Measurements from ENCODE around the gene MNS1.
A peak's percentile ranks its signal among the peaks of the same experiment; 100 is the strongest.
"Not testable (repeated sequence)": the region's sequence is repeated elsewhere in the genome, so short reads cannot be mapped to it uniquely, and the experiment has no call there.

The MNS1 gene

GRCh38 chr15:56464893-56465520 lies at the start of gene MNS1:
Gene MNS1 (minus strand): TSS chr15:56465137. CDS start chr15:56464972, 165 bp downstream.
- Mint-ChIP-seq H3K9me3 (no peaks in the 10 kb centered on the region), H3K4me3 (peak within 1 kb of the TSS; percentile 86), H3K4me1 (ENCODE audit: low read depth) (peaks cover 22% of the 10 kb centered on the region), H3K27ac (peak within 1 kb of the TSS; percentile 73), H3K36me3 (ENCODE audit: low read depth) (no peaks in the 10 kb centered on the region), H3K27me3 (ENCODE audit: low read depth) (peaks cover 25% of the 10 kb centered on the region)

GRCh38 chr15:56496635-56497034 lies 31.7 kb upstream of the MNS1 start:
- H3K9me3 Mint-ChIP-seq: no peaks in the 10 kb centered on the region
- no peak overlapping the region for H3K27ac Mint-ChIP-seq
- H3K36me3 Mint-ChIP-seq (ENCODE audit: low read depth): no peaks in the 10 kb centered on the region
- H3K4me3 Mint-ChIP-seq: no peak overlapping the region
- peaks cover 22% of the 10 kb centered on the region for H3K27me3 Mint-ChIP-seq (ENCODE audit: low read depth)
- H3K4me1 Mint-ChIP-seq (ENCODE audit: low read depth): peaks cover 10% of the 10 kb centered on the region

- H3K4me3 Mint-ChIP-seq: no peak overlapping the region
- peaks cover 10% of the 10 kb centered on the region for H3K4me1 Mint-ChIP-seq (ENCODE audit: low read depth)
- H3K36me3 Mint-ChIP-seq (ENCODE audit: low read depth): no peaks in the 10 kb centered on the region
- H3K27ac Mint-ChIP-seq: no peak overlapping the region
- H3K9me3 Mint-ChIP-seq: no peaks in the 10 kb centered on the region
- H3K27me3 Mint-ChIP-seq (ENCODE audit: low read depth): peaks cover 11% of the 10 kb centered on the region
Measured at GRCh38 chr15:56495533-56495932, 30.6 kb upstream of the MNS1 start.

DNA sequence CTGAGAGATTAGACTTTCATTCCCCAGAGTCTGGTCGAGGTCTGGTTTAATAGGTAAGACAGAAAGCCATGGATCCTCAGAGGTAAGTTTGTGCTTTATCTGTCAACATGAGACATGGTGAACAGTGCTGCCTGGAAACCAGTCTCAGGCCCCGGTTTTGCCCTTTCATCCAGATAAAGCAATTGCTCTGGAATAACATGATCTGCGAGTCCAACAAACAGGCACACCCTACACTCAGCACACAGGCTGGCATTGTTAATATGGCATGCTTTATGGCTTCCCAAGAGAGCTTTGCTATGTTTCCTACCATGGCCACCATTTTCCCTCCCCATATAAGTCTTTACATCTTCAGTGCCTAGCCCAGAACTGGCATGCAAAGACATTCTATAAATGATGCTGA lies 30.1 kb upstream of the MNS1 start:
- Mint-ChIP-seq H3K4me1 (ENCODE audit: low read depth) (peaks cover 10% of the 10 kb centered on the region), H3K9me3 (no peaks in the 10 kb centered on the region), H3K27ac (no peak overlapping the region), H3K27me3 (ENCODE audit: low read depth) (peaks cover 8% of the 10 kb centered on the region), H3K36me3 (ENCODE audit: low read depth) (no peaks in the 10 kb centered on the region), H3K4me3 (no peak overlapping the region)

DNA sequence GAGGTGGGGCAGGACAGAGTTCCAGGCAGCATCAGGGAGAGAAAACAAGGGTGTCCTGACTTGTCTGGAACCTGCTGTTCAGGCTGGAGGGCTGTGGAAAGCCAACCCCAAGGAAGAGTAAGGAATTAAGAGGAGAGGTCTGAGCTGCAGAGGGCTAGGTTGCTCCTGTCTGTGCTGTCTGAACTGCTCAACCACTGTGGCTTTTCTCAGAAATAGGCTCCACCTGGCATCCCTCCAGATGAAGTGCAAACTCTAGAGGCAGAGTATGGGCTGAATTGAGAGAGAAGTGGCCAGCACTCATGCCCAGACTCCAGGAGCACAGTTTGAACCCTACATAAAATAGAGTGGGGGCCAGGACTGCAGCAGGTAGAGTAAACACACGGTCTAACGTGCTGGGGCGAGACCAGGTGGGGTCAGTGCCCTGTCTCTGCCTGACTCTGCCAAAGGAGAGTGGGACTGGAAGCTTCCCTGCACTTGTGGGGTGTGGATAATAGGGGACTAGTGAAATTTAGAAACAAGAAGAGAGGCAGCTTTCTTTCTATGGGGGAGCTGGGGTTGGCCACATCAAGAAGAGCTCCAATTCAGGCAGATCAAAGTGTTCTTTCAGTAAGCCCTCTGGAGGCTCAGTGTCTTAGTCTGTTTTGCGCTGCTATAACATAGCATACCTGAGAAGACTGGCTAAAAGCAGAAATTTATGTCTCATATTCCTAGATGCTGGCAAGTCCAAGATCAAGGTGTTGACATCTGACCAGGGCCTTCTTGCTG lies 28.0 kb upstream of the MNS1 start:
- Mint-ChIP-seq H3K27me3 (ENCODE audit: low read depth) (peaks cover 10% of the 10 kb centered on the region), H3K27ac (no peak overlapping the region), H3K4me1 (ENCODE audit: low read depth) (peaks cover 10% of the 10 kb centered on the region), H3K4me3 (no peak overlapping the region), H3K36me3 (ENCODE audit: low read depth) (no peaks in the 10 kb centered on the region), H3K9me3 (no peaks in the 10 kb centered on the region)

- H3K36me3 Mint-ChIP-seq (ENCODE audit: low read depth): no peaks in the 10 kb centered on the region
- no peak overlapping the region for H3K4me3 Mint-ChIP-seq
- H3K4me1 Mint-ChIP-seq (ENCODE audit: low read depth): peaks cover 10% of the 10 kb centered on the region
- no peaks in the 10 kb centered on the region for H3K9me3 Mint-ChIP-seq
- peaks cover 10% of the 10 kb centered on the region for H3K27me3 Mint-ChIP-seq (ENCODE audit: low read depth)
- no peak overlapping the region for H3K27ac Mint-ChIP-seq
Measured at GRCh38 chr15:56492236-56492635, 27.3 kb upstream of the MNS1 start.

GRCh38 chr15:56491110-56491722 lies 26.3 kb upstream of the MNS1 start:
- H3K9me3 Mint-ChIP-seq: no peaks in the 10 kb centered on the region
- peaks cover 10% of the 10 kb centered on the region for H3K27me3 Mint-ChIP-seq (ENCODE audit: low read depth)
- H3K4me1 Mint-ChIP-seq (ENCODE audit: low read depth): peaks cover 6% of the 10 kb centered on the region
- no peak overlapping the region for H3K4me3 Mint-ChIP-seq
- no peaks in the 10 kb centered on the region for H3K36me3 Mint-ChIP-seq (ENCODE audit: low read depth)
- H3K27ac Mint-ChIP-seq: no peak overlapping the region

DNA sequence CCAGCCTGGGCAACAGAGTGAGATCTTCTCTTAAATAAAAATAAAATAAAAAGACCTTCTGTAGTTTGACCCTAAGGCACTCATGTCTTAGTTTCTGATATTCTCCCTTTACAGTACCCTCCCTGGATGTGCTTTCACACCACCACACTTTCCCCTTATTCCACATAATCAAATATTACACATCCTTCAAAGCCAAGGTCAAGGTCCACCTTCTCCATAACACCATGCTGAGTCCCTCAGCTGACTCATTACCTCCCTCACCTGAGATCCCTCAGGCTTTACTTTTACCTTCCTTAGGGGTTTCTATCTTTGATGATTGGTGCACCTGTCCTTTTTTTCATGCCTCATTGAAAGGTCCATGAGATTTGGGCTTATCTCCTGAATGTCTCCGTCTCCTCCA lies 25.5 kb upstream of the MNS1 start:
- H3K4me3 Mint-ChIP-seq: no peak overlapping the region
- peaks cover 6% of the 10 kb centered on the region for H3K4me1 Mint-ChIP-seq (ENCODE audit: low read depth)
- H3K9me3 Mint-ChIP-seq: no peaks in the 10 kb centered on the region
- peaks cover 8% of the 10 kb centered on the region for H3K27me3 Mint-ChIP-seq (ENCODE audit: low read depth)
- H3K27ac Mint-ChIP-seq: no peak overlapping the region
- no peaks in the 10 kb centered on the region for H3K36me3 Mint-ChIP-seq (ENCODE audit: low read depth)

GRCh38 chr15:56486206-56486605 lies 21.3 kb upstream of the MNS1 start:
- H3K36me3 Mint-ChIP-seq (ENCODE audit: low read depth); H3K4me3 Mint-ChIP-seq; H3K27me3 Mint-ChIP-seq (ENCODE audit: low read depth); H3K9me3 Mint-ChIP-seq; H3K27ac Mint-ChIP-seq; H3K4me1 Mint-ChIP-seq (ENCODE audit: low read depth): not testable (repeated sequence)

- H3K27ac Mint-ChIP-seq; H3K27me3 Mint-ChIP-seq (ENCODE audit: low read depth); H3K9me3 Mint-ChIP-seq; H3K4me3 Mint-ChIP-seq; H3K4me1 Mint-ChIP-seq (ENCODE audit: low read depth); H3K36me3 Mint-ChIP-seq (ENCODE audit: low read depth): not testable (repeated sequence)
Measured at GRCh38 chr15:56485426-56485825, 20.5 kb upstream of the MNS1 start.

DNA sequence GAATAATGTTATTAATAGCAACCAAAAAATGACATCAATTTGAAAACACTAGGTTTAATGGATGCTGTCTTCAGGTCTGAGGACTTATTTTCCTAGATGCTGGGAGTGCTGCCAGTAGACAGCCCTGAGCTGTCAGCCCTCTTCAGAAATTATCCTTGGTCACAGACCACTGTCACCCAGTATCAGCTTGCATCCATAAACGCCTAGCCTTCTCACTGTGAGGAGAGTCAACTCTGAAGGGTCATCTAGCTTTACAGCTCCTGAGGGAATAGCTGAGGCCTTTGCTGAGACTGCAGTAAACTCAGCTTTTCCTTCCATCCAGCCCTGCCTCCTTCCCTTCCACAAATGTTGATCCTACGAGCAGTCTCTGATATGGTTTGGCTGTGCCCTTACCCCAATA lies 19.4 kb upstream of the MNS1 start:
- Mint-ChIP-seq H3K9me3 (peaks cover 6% of the 10 kb centered on the region), H3K4me1 (ENCODE audit: low read depth) (no peaks in the 10 kb centered on the region), H3K27me3 (ENCODE audit: low read depth) (peaks cover 4% of the 10 kb centered on the region), H3K4me3 (no peak overlapping the region), H3K27ac (no peak overlapping the region), H3K36me3 (ENCODE audit: low read depth) (no peaks in the 10 kb centered on the region)

DNA sequence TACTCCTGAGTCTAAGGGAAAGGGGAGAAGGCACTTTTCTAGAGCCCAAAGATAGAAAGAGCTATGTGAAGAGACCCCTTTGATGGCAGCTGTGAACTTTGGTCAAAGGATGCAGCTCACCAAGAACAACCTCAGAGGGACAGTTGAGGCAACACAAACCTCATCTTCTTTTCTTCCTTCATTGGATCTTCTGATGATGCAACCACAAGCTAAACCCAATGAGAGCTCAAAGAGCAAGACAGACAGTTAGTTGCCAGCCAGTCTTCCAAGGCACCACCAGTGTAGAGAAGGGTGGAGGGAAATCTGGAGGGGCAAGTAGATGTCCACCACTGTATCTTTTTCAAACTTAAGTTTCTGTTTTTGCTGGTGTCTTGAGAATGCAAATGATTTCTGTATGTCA lies 10.4 kb upstream of the MNS1 start:
- Mint-ChIP-seq H3K36me3 (ENCODE audit: low read depth) (no peaks in the 10 kb centered on the region), H3K4me1 (ENCODE audit: low read depth) (no peaks in the 10 kb centered on the region), H3K27me3 (ENCODE audit: low read depth) (peaks cover 11% of the 10 kb centered on the region), H3K4me3 (no peak overlapping the region), H3K27ac (no peak overlapping the region), H3K9me3 (peaks cover 4% of the 10 kb centered on the region)

DNA sequence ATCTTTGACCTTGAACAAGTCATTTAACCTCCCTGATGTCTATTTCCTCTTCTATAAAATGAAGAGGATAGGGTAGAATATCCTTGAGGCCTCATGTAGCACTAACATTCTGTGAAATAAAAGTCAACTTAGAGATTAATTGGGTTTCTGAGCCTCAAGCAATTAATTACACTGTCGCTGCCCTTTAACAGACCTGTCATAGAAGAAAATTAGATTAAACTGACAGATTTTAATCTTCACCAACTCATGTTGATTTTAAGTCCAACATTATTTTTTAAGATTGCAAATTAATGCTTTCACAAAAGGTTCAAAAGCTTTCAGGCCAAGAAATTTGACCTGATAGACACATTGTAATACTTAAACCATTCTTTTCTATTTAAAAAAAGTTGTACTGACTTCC lies 8.1 kb upstream of the MNS1 start:
- Mint-ChIP-seq H3K9me3 (no peaks in the 10 kb centered on the region), H3K27me3 (ENCODE audit: low read depth) (peaks cover 11% of the 10 kb centered on the region), H3K36me3 (ENCODE audit: low read depth) (no peaks in the 10 kb centered on the region), H3K4me3 (no peak overlapping the region), H3K4me1 (ENCODE audit: low read depth) (peaks cover 8% of the 10 kb centered on the region), H3K27ac (no peak overlapping the region)

- no peaks in the 10 kb centered on the region for H3K9me3 Mint-ChIP-seq
- peaks cover 11% of the 10 kb centered on the region for H3K27me3 Mint-ChIP-seq (ENCODE audit: low read depth)
- no peak overlapping the region for H3K4me3 Mint-ChIP-seq
- no peak overlapping the region for H3K27ac Mint-ChIP-seq
- H3K4me1 Mint-ChIP-seq (ENCODE audit: low read depth): peaks cover 9% of the 10 kb centered on the region
- H3K36me3 Mint-ChIP-seq (ENCODE audit: low read depth): no peaks in the 10 kb centered on the region
Measured at GRCh38 chr15:56472278-56472677, 7.3 kb upstream of the MNS1 start.

GRCh38 chr15:56471440-56472069 lies 6.6 kb upstream of the MNS1 start:
- peaks cover 9% of the 10 kb centered on the region for H3K4me1 Mint-ChIP-seq (ENCODE audit: low read depth)
- H3K36me3 Mint-ChIP-seq (ENCODE audit: low read depth): no peaks in the 10 kb centered on the region
- H3K27ac Mint-ChIP-seq: no peak overlapping the region
- H3K9me3 Mint-ChIP-seq: no peaks in the 10 kb centered on the region
- no peak overlapping the region for H3K4me3 Mint-ChIP-seq
- peaks cover 11% of the 10 kb centered on the region for H3K27me3 Mint-ChIP-seq (ENCODE audit: low read depth)

All from T-helper 1 cell treated with Interleukin-12 subunit alpha and Interleukin-12 subunit beta and Interleukin-4 antibody, amounts not matched to agents 30 μg/mL and 1 μg/mL, for 36 hours (primary cell).